Fibroblast of lung (primary cell): Measurements from ENCODE around the gene NTN1. TPM values are rescaled to one million over a fixed set of nuclear protein-coding genes. Genes with fewer than 3 reads are reported as not detected.

Experiments
- DNase-seq, 2 donors: peaks; one replicate each; pipeline versions ENCODE4 v3.0.0 to v3.0.0-alpha.2; 2010; ENCODE audit warnings: low read depth in 2 of 2
- H2AFZ ChIP-seq: 2 replicates; pipeline ENCODE4 v1.5.1; 2012; ENCODE audit warnings: low read length, control low read depth, inconsistent platforms
- H3K27ac ChIP-seq: 2 replicates; pipeline ENCODE4 v1.5.1; 2011; ENCODE audit warnings: low read length, control low read depth; ENCODE audit not compliant: insufficient read depth
- H3K27me3 ChIP-seq: 2 replicates; pipeline ENCODE4 v1.5.1; 2011; ENCODE audit warnings: mild to moderate bottlenecking, low read length; ENCODE audit not compliant: control insufficient read depth, insufficient read depth
- H3K36me3 ChIP-seq: 2 replicates; pipeline ENCODE4 v1.5.1; 2011; ENCODE audit warnings: low read length; ENCODE audit not compliant: control insufficient read depth, insufficient read depth
- H3K4me1 ChIP-seq: 2 replicates; pipeline ENCODE4 v1.5.1; 2011; ENCODE audit warnings: low read length; ENCODE audit not compliant: control insufficient read depth, insufficient read depth; ENCODE audit errors: extremely low read depth
- H3K4me2 ChIP-seq: 2 replicates; pipeline ENCODE4 v1.5.1; 2011; ENCODE audit warnings: low read length, control low read depth; ENCODE audit not compliant: insufficient read depth; ENCODE audit errors: extremely low read depth
- H3K4me3 ChIP-seq, 4 experiments: fragments of 200-600 bp in 1 of 4; sonication (generic) in 1 of 4; replicated peaks in 1 of 4; 2 replicates each; pipeline ENCODE4 v1.5.1; 2011 to 2016; ENCODE audit warnings: low read length in 4 of 4, low read depth in 3 of 4, mild to moderate bottlenecking in 3 of 4, control low read depth in 2 of 4, inconsistent platforms in 1 of 4, mixed read lengths in 1 of 4; ENCODE audit not compliant: insufficient read depth in 1 of 4; ENCODE audit errors: control extremely low read depth in 1 of 4
- H3K79me2 ChIP-seq: 2 replicates; pipeline ENCODE4 v1.5.1; 2012; ENCODE audit warnings: mild to moderate bottlenecking, low read length, inconsistent platforms; ENCODE audit not compliant: control insufficient read depth, insufficient read depth
- H3K9ac ChIP-seq: 2 replicates; pipeline ENCODE4 v1.5.1; 2011; ENCODE audit warnings: mild to moderate bottlenecking, low read length, control low read depth; ENCODE audit not compliant: insufficient read depth
- H3K9me3 ChIP-seq: 2 replicates; pipeline ENCODE4 v1.5.1; 2012; ENCODE audit warnings: low read depth, low read length; ENCODE audit not compliant: control insufficient read depth, insufficient read depth
- H4K20me1 ChIP-seq: 2 replicates; pipeline ENCODE4 v1.5.1; 2011; ENCODE audit warnings: low read length; ENCODE audit not compliant: control insufficient read depth, insufficient read depth; ENCODE audit errors: extremely low read depth
- EZH2 ChIP-seq: IDR thresholded peaks from 2 replicates; pipeline ENCODE4 v1.5.1; 2012; ENCODE audit warnings: low read length, control low read depth, mild to moderate bottlenecking; ENCODE audit errors: missing control alignments
- polyA plus RNA-seq, 2 donors: library from polyadenylated mRNA; depleted of rRNA in 1 of 2; stranded (reverse) in 1 of 2; unstranded in 1 of 2; fragments of >200 nt; gene quantifications; 2 replicates each; pipeline ENCODE4 v1.2.1, GENCODE V29; 2011 to 2012; ENCODE audit warnings: missing spikeins in 1 of 2
- total RNA-seq: library from RNA; depleted of rRNA; stranded (reverse); fragments of >200 nt; gene quantifications from 2 replicates; pipeline ENCODE4 v1.2.1, GENCODE V29; 2014
- TF ChIP-seq, protein P1 (sequence below), 2 donors: IDR thresholded peaks in 1 of 2; conservative IDR thresholded peaks in 1 of 2; 1 replicate in 1 of 2; 2 replicates in 1 of 2; pipeline ENCODE4 v1.5.1; 2011 to 2012; ENCODE audit warnings: low read length in 2 of 2, control low read depth in 1 of 2, inconsistent platforms in 1 of 2, low read depth in 1 of 2, mild to moderate bottlenecking in 1 of 2

The NTN1 gene
- total and polyA plus RNA-seq, 2 donors (not counting 1 experiment from before 2014, with no cell fraction given), result 0.17 to 3.1 TPM

GRCh38 chr17:9183306-9183705 lies 162.0 kb downstream of the NTN1 start:
- peaks cover 2% of the 10 kb centered on the region for H3K27me3 ChIP-seq
- H4K20me1 ChIP-seq, result no peaks in the 10 kb centered on the region
- H3K4me2 ChIP-seq, result no peak overlapping the region
- no peaks in the 10 kb centered on the region for H3K79me2 ChIP-seq
- H3K9me3 ChIP-seq, result no peaks in the 10 kb centered on the region
- H3K27ac ChIP-seq, result no peak overlapping the region
- no peak overlapping the region for H2AFZ ChIP-seq
- no peak overlapping the region for H3K4me3 ChIP-seq
- H3K36me3 ChIP-seq, result no peaks in the 10 kb centered on the region
- TF ChIP-seq EZH2, result no peak
- TF ChIP-seq, protein P1, sequence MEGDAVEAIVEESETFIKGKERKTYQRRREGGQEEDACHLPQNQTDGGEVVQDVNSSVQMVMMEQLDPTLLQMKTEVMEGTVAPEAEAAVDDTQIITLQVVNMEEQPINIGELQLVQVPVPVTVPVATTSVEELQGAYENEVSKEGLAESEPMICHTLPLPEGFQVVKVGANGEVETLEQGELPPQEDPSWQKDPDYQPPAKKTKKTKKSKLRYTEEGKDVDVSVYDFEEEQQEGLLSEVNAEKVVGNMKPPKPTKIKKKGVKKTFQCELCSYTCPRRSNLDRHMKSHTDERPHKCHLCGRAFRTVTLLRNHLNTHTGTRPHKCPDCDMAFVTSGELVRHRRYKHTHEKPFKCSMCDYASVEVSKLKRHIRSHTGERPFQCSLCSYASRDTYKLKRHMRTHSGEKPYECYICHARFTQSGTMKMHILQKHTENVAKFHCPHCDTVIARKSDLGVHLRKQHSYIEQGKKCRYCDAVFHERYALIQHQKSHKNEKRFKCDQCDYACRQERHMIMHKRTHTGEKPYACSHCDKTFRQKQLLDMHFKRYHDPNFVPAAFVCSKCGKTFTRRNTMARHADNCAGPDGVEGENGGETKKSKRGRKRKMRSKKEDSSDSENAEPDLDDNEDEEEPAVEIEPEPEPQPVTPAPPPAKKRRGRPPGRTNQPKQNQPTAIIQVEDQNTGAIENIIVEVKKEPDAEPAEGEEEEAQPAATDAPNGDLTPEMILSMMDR (conservative IDR thresholded peaks at IDR 0.05 in 1 of 2, IDR thresholded peaks at IDR 0.05 in 1 of 2; ENCODE audit: low read depth in 1 of 2, low read length in 2 of 2), result no peak
- H3K9ac ChIP-seq, result no peak overlapping the region
- H3K4me1 ChIP-seq, result no peaks in the 10 kb centered on the region
- DNase-seq, result no peak

DNA sequence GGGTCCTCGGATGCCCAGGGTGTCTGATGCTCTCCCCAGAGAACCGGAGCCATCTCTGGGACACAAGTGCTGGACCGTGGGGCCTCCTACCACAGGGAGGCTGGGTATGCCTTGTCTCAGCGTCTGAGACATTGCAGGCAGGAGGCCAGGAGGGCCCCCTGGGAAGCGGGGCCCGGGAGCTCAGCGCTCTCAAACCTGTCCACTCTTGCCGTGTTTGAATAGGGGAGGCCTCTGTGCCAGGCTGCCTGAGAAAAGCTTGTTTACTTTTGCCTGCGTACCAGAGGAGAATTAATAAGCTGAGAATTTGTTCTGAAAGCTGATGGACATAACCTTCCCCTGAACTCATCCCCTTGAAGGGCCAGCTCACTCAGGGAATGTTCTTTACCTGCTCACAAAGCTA lies 163.8 kb downstream of the NTN1 start:
- peaks cover 2% of the 10 kb centered on the region for H3K27me3 ChIP-seq
- no peak overlapping the region for H3K9ac ChIP-seq
- TF ChIP-seq, protein P1 (conservative IDR thresholded peaks at IDR 0.05 in 1 of 2, IDR thresholded peaks at IDR 0.05 in 1 of 2; ENCODE audit: low read depth in 1 of 2, low read length in 2 of 2), result no peak
- TF ChIP-seq EZH2, result no peak
- no peak overlapping the region for H3K27ac ChIP-seq
- H3K9me3 ChIP-seq, result no peaks in the 10 kb centered on the region
- H3K4me3 ChIP-seq, result no peak overlapping the region
- no peak for DNase-seq
- no peak overlapping the region for H2AFZ ChIP-seq
- no peaks in the 10 kb centered on the region for H4K20me1 ChIP-seq
- no peak overlapping the region for H3K4me2 ChIP-seq
- no peaks in the 10 kb centered on the region for H3K4me1 ChIP-seq
- H3K36me3 ChIP-seq, result no peaks in the 10 kb centered on the region
- H3K79me2 ChIP-seq, result no peaks in the 10 kb centered on the region

DNA sequence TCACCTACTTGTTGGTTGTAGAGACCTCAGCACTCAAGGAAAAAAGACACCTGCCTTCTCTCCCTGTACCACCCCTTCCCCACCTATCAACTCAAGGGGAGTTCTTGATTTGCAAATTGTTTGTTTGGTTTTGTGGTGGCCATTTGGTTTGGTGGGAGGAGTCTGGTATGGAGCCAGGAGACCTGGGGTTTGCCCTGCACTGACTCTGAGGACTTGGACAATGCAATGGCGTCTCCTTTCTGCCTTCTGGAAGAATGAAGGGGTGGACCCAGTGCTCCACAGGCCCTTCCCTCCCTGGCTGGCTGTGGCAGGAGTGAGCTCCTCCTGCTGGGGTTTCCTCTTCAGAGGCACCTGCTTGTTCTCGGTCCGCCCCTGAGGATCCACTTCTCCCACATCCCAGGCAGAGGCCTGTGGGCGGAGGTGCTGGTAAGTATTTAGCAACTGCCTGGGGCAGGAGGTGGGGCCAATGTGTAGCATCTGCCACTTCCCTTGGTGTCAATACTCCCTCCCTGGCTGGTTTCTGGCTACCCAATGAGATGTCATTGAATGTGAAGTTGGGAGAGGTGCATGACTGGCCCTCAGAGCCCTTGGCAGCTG lies 164.5 kb downstream of the NTN1 start:
- Histone ChIP-seq H4K20me1 (no peaks in the 10 kb centered on the region), H3K27ac (no peak overlapping the region), H3K4me2 (no peak overlapping the region), H3K27me3 (peaks cover 2% of the 10 kb centered on the region), H3K36me3 (no peaks in the 10 kb centered on the region), H3K9ac (no peak overlapping the region), H3K9me3 (no peaks in the 10 kb centered on the region), H2AFZ (no peak overlapping the region), H3K79me2 (no peaks in the 10 kb centered on the region), H3K4me1 (no peaks in the 10 kb centered on the region), H3K4me3 (no peak overlapping the region)
- TF ChIP-seq, protein P1 (conservative IDR thresholded peaks at IDR 0.05 in 1 of 2, IDR thresholded peaks at IDR 0.05 in 1 of 2; ENCODE audit: low read depth in 1 of 2, low read length in 2 of 2), result no peak
- no peak for TF ChIP-seq EZH2
- no peak for DNase-seq
